Activated T-cell treated with anti-CD3 and anti-CD28 coated beads, Interleukin-2, amount 50 U/mL, for 72 hours (primary cell): Measurements from ENCODE around the gene TNFSF18. TPM values are rescaled to one million over a fixed set of nuclear protein-coding genes. Genes with fewer than 3 reads are reported as not detected.
"Not testable (repeated sequence)": the region's sequence is repeated elsewhere in the genome, so short reads cannot be mapped to it uniquely, and the experiment has no call there.

Source experiments
- ATAC-seq, 2 donors: fragments of 150-1000 bp; cut with Tn5 transposase; replicated peaks in 1 of 2; 2 replicates each; pipeline ENCODE4 v1.10.0; 2021; ENCODE audit warnings: moderate library complexity in 2 of 2, mild to moderate bottlenecking in 1 of 2
- DNase-seq, 2 donors: peaks; one replicate each; pipeline ENCODE4 v3.0.0; 2021 to 2022; ENCODE audit warnings: mixed read lengths in 1 of 2
- H3K27ac Mint-ChIP-seq: one replicate; pipeline ENCODE4 v1.8.0; 2022; ENCODE audit warnings: mild to moderate bottlenecking, moderate library complexity, mixed read lengths
- H3K27me3 Mint-ChIP-seq: one replicate; pipeline ENCODE4 v1.8.0; 2022; ENCODE audit warnings: low read depth, mixed read lengths
- H3K36me3 Mint-ChIP-seq, 2 donors: one replicate each; pipeline ENCODE4 v1.8.0; 2022; ENCODE audit warnings: mixed read lengths in 2 of 2, mild to moderate bottlenecking in 1 of 2; ENCODE audit not compliant: insufficient read depth in 2 of 2
- H3K4me1 Mint-ChIP-seq: one replicate; pipeline ENCODE4 v1.8.0; 2022; ENCODE audit warnings: low read depth, mixed read lengths
- H3K4me3 Mint-ChIP-seq, 2 donors: one replicate each; pipeline ENCODE4 v1.8.0; 2022; ENCODE audit warnings: mild to moderate bottlenecking in 2 of 2, mixed read lengths in 2 of 2, moderate library complexity in 2 of 2
- H3K9me3 Mint-ChIP-seq, 2 donors: one replicate each; pipeline ENCODE4 v1.8.0; 2022; ENCODE audit warnings: mixed read lengths in 2 of 2
- total RNA-seq, 2 donors: library from RNA; stranded (reverse); gene quantifications; one replicate each; pipeline ENCODE4 v1.2.3, GENCODE V29; 2022

Gene TNFSF18, protein sequence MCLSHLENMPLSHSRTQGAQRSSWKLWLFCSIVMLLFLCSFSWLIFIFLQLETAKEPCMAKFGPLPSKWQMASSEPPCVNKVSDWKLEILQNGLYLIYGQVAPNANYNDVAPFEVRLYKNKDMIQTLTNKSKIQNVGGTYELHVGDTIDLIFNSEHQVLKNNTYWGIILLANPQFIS
- total RNA-seq: not detected

DNA sequence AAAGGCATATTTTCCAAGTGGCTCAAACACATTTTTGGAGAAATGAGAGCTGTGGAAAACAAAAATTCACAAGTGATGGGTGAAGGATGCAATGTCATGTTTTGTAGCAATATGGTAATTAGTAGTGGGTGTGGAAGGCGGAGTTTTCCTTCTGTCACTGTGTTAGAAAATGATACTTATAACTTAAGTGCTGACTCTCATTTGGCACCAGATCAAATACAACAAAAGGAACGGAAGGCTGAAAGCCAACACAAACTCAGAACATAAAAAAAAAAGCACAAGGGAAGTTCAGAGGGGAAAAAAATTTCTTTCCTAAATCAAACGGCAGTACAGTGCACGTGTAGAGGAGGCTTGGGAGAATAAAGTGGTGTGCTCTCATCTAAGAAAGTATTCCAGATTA, at the start of gene TNFSF18:
Gene TNFSF18 (minus strand): TSS at position 77 of the 400 bp plus-strand sequence. CDS start 45 bp downstream, at position 32.
- H3K36me3 Mint-ChIP-seq: no peaks in the 10 kb centered on the region
- DNase-seq (no peak), ATAC-seq (no peak)
- peaks cover 10% of the 10 kb centered on the region for H3K27me3 Mint-ChIP-seq
- no peak within 1 kb of the TSS for H3K27ac Mint-ChIP-seq
- peaks cover 5% of the 10 kb centered on the region for H3K4me1 Mint-ChIP-seq
- H3K9me3 Mint-ChIP-seq: no peaks in the 10 kb centered on the region
- H3K4me3 Mint-ChIP-seq: no peak within 1 kb of the TSS

GRCh38 chr1:173099166-173099565, 48.4 kb upstream of the TNFSF18 start:
- no peak for ATAC-seq
- H3K4me3 Mint-ChIP-seq: no peak overlapping the region

GRCh38 chr1:173098117-173098516, 47.4 kb upstream of the TNFSF18 start:
- Mint-ChIP-seq H3K36me3 (peaks cover 0 to 2% of the 10 kb centered on the region in 2 donors), H3K27ac (no peak overlapping the region), H3K9me3 (peaks cover 0 to 5% of the 10 kb centered on the region in 2 donors), H3K4me1 (no peaks in the 10 kb centered on the region), H3K27me3 (peaks cover 21% of the 10 kb centered on the region), H3K4me3 (no peak overlapping the region)
- no peak for ATAC-seq
- DNase-seq: no peak

More at GRCh38 chr1:173099166-173099565, 48.4 kb upstream of the TNFSF18 start:
- Mint-ChIP-seq H3K27me3 (peaks cover 19% of the 10 kb centered on the region), H3K27ac (no peak overlapping the region), H3K36me3 (peaks cover 0 to 2% of the 10 kb centered on the region in 2 donors), H3K4me1 (no peaks in the 10 kb centered on the region), H3K9me3 (peaks cover 0 to 8% of the 10 kb centered on the region in 2 donors)
- no peak for DNase-seq

DNA sequence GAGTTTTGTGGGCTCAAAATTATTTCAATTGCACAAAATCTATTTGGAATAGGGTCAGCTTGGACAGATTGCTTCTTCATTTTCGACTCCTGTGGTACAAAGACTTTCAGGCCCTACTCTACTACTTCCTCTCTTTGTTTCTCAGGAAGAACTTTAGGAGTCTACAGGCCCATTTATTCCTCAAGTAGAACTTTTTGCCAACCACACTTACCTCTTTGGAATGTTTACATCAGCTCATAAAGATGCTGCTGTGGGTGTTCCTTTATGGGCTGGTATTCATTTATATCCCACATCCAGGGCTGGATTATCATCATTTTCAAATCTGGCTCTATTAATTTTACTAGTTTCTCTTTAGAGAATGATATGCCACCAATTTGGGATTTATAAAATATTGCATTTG, 46.3 kb upstream of the TNFSF18 start:
- H3K4me3 Mint-ChIP-seq: no peak overlapping the region
- H3K27ac Mint-ChIP-seq: no peak overlapping the region
- H3K36me3 Mint-ChIP-seq: no peaks in the 10 kb centered on the region
- peaks cover 21% of the 10 kb centered on the region for H3K27me3 Mint-ChIP-seq
- H3K4me1 Mint-ChIP-seq: no peaks in the 10 kb centered on the region
- DNase-seq: no peak
- H3K9me3 Mint-ChIP-seq: no peaks in the 10 kb centered on the region
- no peak for ATAC-seq

- no peaks in the 10 kb centered on the region for H3K36me3 Mint-ChIP-seq
- no peak for ATAC-seq
- peaks cover 21% of the 10 kb centered on the region for H3K27me3 Mint-ChIP-seq
- H3K4me1 Mint-ChIP-seq: no peaks in the 10 kb centered on the region
- DNase-seq: no peak
- H3K27ac Mint-ChIP-seq: no peak overlapping the region
- no peaks in the 10 kb centered on the region for H3K9me3 Mint-ChIP-seq
- no peak overlapping the region for H3K4me3 Mint-ChIP-seq
Measured at GRCh38 chr1:173095632-173096031, 44.9 kb upstream of the TNFSF18 start.

GRCh38 chr1:173094541-173094940, 43.8 kb upstream of the TNFSF18 start:
- no peak overlapping the region for H3K27ac Mint-ChIP-seq
- ATAC-seq (no peak), DNase-seq (no peak)
- no peaks in the 10 kb centered on the region for H3K36me3 Mint-ChIP-seq
- H3K4me3 Mint-ChIP-seq: no peak overlapping the region
- no peaks in the 10 kb centered on the region for H3K4me1 Mint-ChIP-seq
- no peaks in the 10 kb centered on the region for H3K9me3 Mint-ChIP-seq
- H3K27me3 Mint-ChIP-seq: peaks cover 21% of the 10 kb centered on the region

- Mint-ChIP-seq H3K27ac (no peak overlapping the region), H3K4me3 (no peak overlapping the region), H3K36me3 (no peaks in the 10 kb centered on the region), H3K9me3 (no peaks in the 10 kb centered on the region), H3K27me3 (peaks cover 21% of the 10 kb centered on the region), H3K4me1 (no peaks in the 10 kb centered on the region)
- no peak for ATAC-seq
- no peak for DNase-seq
Measured at GRCh38 chr1:173093691-173094445, 43.1 kb upstream of the TNFSF18 start.

- peaks cover 11% of the 10 kb centered on the region for H3K27me3 Mint-ChIP-seq
- no peaks in the 10 kb centered on the region for H3K4me1 Mint-ChIP-seq
- H3K27ac Mint-ChIP-seq: no peak overlapping the region
- DNase-seq (no peak), ATAC-seq (no peak)
- no peak overlapping the region for H3K4me3 Mint-ChIP-seq
- no peaks in the 10 kb centered on the region for H3K9me3 Mint-ChIP-seq
- H3K36me3 Mint-ChIP-seq: peaks cover 0 to 2% of the 10 kb centered on the region in 2 donors
Measured at GRCh38 chr1:173084292-173084691, 33.6 kb upstream of the TNFSF18 start.

DNA sequence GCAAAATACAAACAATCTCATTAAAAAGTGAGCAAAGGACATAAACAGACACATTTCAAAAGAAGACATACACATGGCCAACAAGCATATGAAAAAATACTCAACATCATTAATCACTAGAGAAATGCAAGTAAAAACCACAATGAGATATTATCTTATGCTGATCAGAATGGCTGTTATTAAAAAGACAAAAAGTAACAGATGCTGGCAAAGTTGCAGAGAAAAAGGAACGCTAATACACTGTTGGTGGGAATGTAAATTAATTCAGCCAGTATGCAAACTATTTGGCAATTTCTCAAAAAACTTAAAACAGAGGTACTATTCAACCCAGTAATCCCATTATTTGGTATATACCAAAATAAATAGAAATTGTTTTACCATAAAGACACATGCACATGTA, 32.2 kb upstream of the TNFSF18 start:
- Mint-ChIP-seq H3K4me3 (no peak overlapping the region), H3K27me3 (peaks cover 11% of the 10 kb centered on the region), H3K36me3 (peaks cover 0 to 2% of the 10 kb centered on the region in 2 donors), H3K27ac (no peak overlapping the region), H3K9me3 (no peaks in the 10 kb centered on the region), H3K4me1 (no peaks in the 10 kb centered on the region)
- no peak for DNase-seq
- ATAC-seq: no peak

GRCh38 chr1:173074217-173074616, 23.5 kb upstream of the TNFSF18 start:
- H3K36me3 Mint-ChIP-seq, H3K9me3 Mint-ChIP-seq, DNase-seq, ATAC-seq, H3K4me1 Mint-ChIP-seq, H3K27me3 Mint-ChIP-seq, H3K27ac Mint-ChIP-seq, H3K4me3 Mint-ChIP-seq: not testable (repeated sequence)

- no peak overlapping the region for H3K4me3 Mint-ChIP-seq
- no peaks in the 10 kb centered on the region for H3K4me1 Mint-ChIP-seq
- no peak overlapping the region for H3K27ac Mint-ChIP-seq
- H3K27me3 Mint-ChIP-seq: peaks cover 9% of the 10 kb centered on the region
- H3K9me3 Mint-ChIP-seq: peaks cover 2 to 5% of the 10 kb centered on the region in 2 donors
- H3K36me3 Mint-ChIP-seq: no peaks in the 10 kb centered on the region
- no peak for DNase-seq
- ATAC-seq: no peak
Measured at GRCh38 chr1:173064011-173064410, 13.3 kb upstream of the TNFSF18 start.

GRCh38 chr1:173063171-173063570, 12.4 kb upstream of the TNFSF18 start:
- H3K9me3 Mint-ChIP-seq: peaks cover 2 to 5% of the 10 kb centered on the region in 2 donors
- peaks cover 9% of the 10 kb centered on the region for H3K27me3 Mint-ChIP-seq
- H3K36me3 Mint-ChIP-seq: no peaks in the 10 kb centered on the region
- DNase-seq (no peak), ATAC-seq (no peak)
- no peak overlapping the region for H3K4me3 Mint-ChIP-seq
- H3K4me1 Mint-ChIP-seq: no peaks in the 10 kb centered on the region
- no peak overlapping the region for H3K27ac Mint-ChIP-seq

DNA sequence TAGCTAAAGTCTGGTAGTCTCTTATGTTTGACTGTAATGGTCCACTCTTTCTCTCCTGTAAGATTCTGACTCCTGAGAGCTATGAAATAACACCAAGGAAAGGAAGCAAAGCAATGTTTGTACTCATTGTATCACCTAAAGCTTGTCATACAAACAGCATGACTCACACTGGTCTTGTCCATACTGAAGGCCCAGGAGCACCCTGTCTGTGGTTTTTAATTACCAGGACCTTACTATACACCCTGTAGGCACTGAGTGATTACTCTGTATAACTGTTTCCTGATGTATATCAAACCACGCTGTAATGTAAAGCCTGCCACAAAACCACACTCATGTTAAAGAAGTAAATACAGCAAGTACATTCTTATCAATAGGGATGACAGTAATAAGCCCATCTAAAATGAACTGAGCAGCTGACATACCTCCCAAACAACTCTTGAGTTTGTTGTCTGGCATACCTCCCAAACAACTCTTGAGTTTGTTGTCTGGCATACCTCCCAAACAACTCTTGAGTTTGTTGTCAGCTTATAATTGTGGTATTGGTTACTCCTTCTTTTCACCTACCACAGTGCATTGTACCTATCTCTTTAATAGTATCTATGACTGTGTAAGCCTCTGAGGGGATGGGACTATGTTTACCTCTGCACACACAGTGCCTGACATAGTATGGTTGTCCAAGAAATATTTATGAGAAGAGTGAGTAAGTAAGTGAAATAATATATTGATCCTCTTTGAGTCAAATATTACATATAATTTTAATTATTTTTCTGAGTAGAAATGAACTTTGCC, 11.6 kb upstream of the TNFSF18 start:
- peaks cover 2 to 5% of the 10 kb centered on the region in 2 donors for H3K9me3 Mint-ChIP-seq
- no peak overlapping the region for H3K27ac Mint-ChIP-seq
- peaks cover 9% of the 10 kb centered on the region for H3K27me3 Mint-ChIP-seq
- DNase-seq (no peak), ATAC-seq (no peak)
- no peak overlapping the region for H3K4me3 Mint-ChIP-seq
- no peaks in the 10 kb centered on the region for H3K4me1 Mint-ChIP-seq
- no peaks in the 10 kb centered on the region for H3K36me3 Mint-ChIP-seq
